WTC11 (cell line): ENCODE data around the gene ACOT9.

Experiments used
- ATF1 ChIP-seq: sonication (generic); formaldehyde crosslinking; IDR thresholded peaks from 2 replicates; pipeline ENCODE4 v1.8.1; 2023; ENCODE audit warnings: mild to moderate bottlenecking, moderate library complexity, missing genetic modification reagents
- ATF3 ChIP-seq: sonication (generic); formaldehyde crosslinking; conservative IDR thresholded peaks from 2 replicates; pipeline ENCODE4 v1.8.1; 2022; ENCODE audit warnings: mild to moderate bottlenecking, missing genetic modification reagents
- CBFB ChIP-seq: sonication (generic); formaldehyde crosslinking; IDR thresholded peaks from 2 replicates; pipeline ENCODE4 v1.8.1; 2022; ENCODE audit warnings: mild to moderate bottlenecking, low read depth, missing genetic modification reagents
- E2F4 ChIP-seq: sonication (generic); formaldehyde crosslinking; IDR thresholded peaks from 2 replicates; pipeline ENCODE4 v1.8.1; 2022; ENCODE audit warnings: low read depth, mild to moderate bottlenecking, moderate library complexity, missing genetic modification reagents, borderline replicate concordance
- ELF4 ChIP-seq: sonication (generic); formaldehyde crosslinking; IDR thresholded peaks from 2 replicates; pipeline ENCODE4 v1.8.1; 2022; ENCODE audit warnings: low read depth, mild to moderate bottlenecking, moderate library complexity, missing genetic modification reagents
- ERG ChIP-seq: fragments of 250-450 bp; sonication (Bioruptor Pico); IDR thresholded peaks from 2 replicates; pipeline ENCODE4 v1.8.0; 2021; ENCODE audit warnings: mild to moderate bottlenecking
- ESRRA ChIP-seq: sonication (generic); formaldehyde crosslinking; IDR thresholded peaks from 2 replicates; pipeline ENCODE4 v1.8.1; 2022; ENCODE audit warnings: mild to moderate bottlenecking, missing genetic modification reagents, borderline replicate concordance
- SMAD3 ChIP-seq: sonication (generic); formaldehyde crosslinking; IDR thresholded peaks from 2 replicates; pipeline ENCODE4 v1.8.0; 2022; ENCODE audit warnings: missing genetic modification reagents, mild to moderate bottlenecking, borderline replicate concordance
- ZNF138 ChIP-seq: sonication (generic); formaldehyde crosslinking; conservative IDR thresholded peaks from 2 replicates; pipeline ENCODE4 v1.8.1; 2022; ENCODE audit warnings: mild to moderate bottlenecking, moderate library complexity, missing genetic modification reagents

DNA sequence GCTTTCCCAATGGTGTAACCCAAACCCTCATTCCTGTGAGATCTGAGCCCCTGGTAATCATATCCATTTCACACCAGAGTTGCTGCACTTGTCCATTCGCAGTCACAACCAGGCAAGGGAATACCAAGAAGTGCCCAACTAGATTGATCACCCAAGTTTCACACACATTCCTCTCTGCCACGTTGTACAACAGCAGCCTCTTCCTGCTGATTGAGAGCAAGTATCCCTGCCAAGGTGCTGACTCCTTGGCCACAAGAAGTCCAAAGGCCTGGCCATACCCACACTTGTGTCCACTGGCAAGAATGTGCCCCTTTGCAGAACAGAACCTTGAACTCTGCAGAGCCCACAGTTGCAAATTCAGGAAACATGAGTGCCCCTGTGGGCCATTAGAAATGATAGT is 6.5 kb upstream of the ACOT9 start:
- no peak for TF ChIP-seq ELF4 (CRISPR knock-in tag)
- TF ChIP-seq ATF3 (CRISPR knock-in tag): no peak
- TF ChIP-seq ATF1 (CRISPR knock-in tag): no peak
- TF ChIP-seq ZNF138: no peak
- TF ChIP-seq E2F4 (CRISPR knock-in tag): no peak
- TF ChIP-seq SMAD3 (CRISPR knock-in tag): no peak
- TF ChIP-seq ERG (CRISPR knock-in tag): no peak
- TF ChIP-seq ESRRA (CRISPR knock-in tag): no peak
- no peak for TF ChIP-seq CBFB (CRISPR knock-in tag)
